ENCODE results near the gene GARNL3. TPM values are rescaled to one million over a fixed set of nuclear protein-coding genes. Genes with fewer than 3 reads are reported as not detected.

Gene GARNL3
- polyA plus RNA-seq, 1 donor = 24.0 TPM

DNA sequence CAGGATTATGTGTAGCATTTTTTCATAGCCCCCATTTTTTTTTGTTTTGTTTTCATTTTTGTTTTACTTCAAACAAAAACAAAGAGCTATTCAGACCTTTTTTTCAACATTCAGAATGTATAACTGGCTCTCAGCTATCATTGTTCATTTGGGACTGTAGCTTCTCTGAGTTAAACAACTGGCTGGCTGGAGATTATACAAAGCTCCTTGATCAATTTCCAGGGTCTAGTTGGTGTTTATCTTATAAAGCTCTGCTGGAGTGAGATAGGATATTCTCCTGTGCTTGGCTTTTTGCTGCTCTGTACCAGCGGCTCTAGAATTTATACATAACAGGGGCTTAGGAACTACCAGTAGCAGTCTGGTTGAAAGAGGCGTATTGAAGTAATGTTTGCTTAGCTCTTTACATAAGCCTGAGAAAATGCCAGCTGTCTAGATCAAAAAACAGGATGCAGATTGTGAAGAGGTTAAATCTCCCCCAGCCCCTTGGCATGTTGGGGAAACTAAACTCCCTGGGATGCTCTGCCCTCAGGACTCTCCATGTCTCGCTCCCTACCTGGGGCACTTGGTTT is 15.2 kb downstream of the GARNL3 start:
- Histone ChIP-seq H3K27me3 (ENCODE audit: control insufficient read depth, insufficient read depth, low read length) (no peaks in the 10 kb centered on the region), H3K27ac (ENCODE audit: low read length) (no peak overlapping the region), H3K4me1 (ENCODE audit: control insufficient read depth, insufficient read depth, low read length) (no peaks in the 10 kb centered on the region), H3K4me3 (ENCODE audit: low read length) (no peak overlapping the region), H3K9me3 (ENCODE audit: control insufficient read depth, low read depth, low read length) (no peaks in the 10 kb centered on the region), H3K36me3 (ENCODE audit: control insufficient read depth, insufficient read depth, low read length) (no peaks in the 10 kb centered on the region)
- DNase-seq = no peak
- WGBS (ENCODE audit: insufficient coverage, low lambda C conversion rate) = no CpG with 5 or more reads among the region's 3 CpGs

DNA sequence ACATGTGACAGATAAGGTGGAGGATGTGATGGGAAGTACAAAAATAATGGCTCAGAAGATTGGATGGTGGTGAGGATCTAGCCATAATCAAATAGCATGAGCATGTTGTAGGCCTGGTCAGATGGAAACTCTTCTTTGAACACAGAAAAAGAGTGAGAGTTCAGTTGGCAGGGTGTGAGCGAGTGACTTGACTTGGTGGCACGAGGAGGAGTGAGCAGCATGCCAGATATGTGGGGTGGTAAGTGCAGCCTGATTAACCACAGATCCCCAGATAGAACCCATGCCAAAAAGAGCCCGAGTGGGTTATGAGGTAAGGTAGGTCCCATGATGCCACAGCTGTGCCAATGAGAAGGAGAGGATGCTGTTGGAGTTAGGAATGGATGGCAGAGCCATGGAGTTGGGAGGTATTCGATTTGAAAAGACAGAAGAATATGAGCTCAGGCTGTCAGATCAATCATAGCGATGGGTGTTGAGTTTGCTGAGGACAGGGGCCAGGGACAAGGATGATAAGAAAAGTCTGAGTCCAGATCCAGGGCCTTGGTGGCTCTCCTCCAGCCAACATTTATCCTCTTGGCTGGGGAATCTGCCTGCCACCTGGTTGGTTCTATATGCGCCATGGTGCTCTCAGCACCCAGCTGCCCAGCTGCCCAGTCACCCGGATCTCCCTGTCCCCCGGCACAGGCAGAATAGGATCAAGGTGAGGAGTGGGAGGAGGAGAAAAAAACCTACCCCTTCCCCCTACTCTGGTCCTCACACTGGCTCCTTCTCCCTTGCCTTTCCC is 16.5 kb downstream of the GARNL3 start:
- H3K9me3 ChIP-seq (ENCODE audit: control insufficient read depth, low read depth, low read length) = no peaks in the 10 kb centered on the region
- no peak for DNase-seq
- WGBS (ENCODE audit: insufficient coverage, low lambda C conversion rate) = 100% methylated on average over 1 of the region's 8 CpGs

DNA sequence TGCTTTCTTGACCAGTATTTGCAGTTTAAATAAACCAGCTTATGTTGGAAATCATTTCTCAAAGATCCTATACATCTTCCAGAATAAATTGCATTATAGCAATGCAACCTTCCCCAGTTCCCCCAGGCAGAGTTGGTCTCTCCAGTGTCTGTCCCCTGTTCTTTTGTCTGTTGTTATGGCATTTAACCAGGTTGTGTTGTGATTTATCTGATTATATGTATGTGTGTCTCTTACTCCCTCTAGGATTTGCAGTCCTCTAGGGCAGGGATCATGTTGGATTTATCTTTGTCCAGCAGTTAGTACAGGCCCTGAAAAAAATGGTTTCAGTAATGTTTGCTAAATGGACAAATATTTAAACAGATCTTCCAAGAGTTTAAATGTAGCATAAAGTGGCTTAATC is 17.3 kb downstream of the GARNL3 start:
- no peak for DNase-seq
- no peaks in the 10 kb centered on the region for H3K4me1 ChIP-seq (ENCODE audit: control insufficient read depth, insufficient read depth, low read length)
- no peaks in the 10 kb centered on the region for H3K9me3 ChIP-seq (ENCODE audit: control insufficient read depth, low read depth, low read length)
- no peak overlapping the region for H3K27ac ChIP-seq (ENCODE audit: low read length)
- H3K27me3 ChIP-seq (ENCODE audit: control insufficient read depth, insufficient read depth, low read length) = no peaks in the 10 kb centered on the region
- H3K36me3 ChIP-seq (ENCODE audit: control insufficient read depth, insufficient read depth, low read length) = no peaks in the 10 kb centered on the region
- H3K4me3 ChIP-seq (ENCODE audit: low read length) = no peak overlapping the region

More for the DNA sequence above, 16.5 kb downstream of the GARNL3 start:
- no peaks in the 10 kb centered on the region for H3K4me1 ChIP-seq (ENCODE audit: control insufficient read depth, insufficient read depth, low read length)
- no peak overlapping the region for H3K27ac ChIP-seq (ENCODE audit: low read length)
- H3K4me3 ChIP-seq (ENCODE audit: low read length) = no peak overlapping the region
- no peaks in the 10 kb centered on the region for H3K27me3 ChIP-seq (ENCODE audit: control insufficient read depth, insufficient read depth, low read length)
- H3K36me3 ChIP-seq (ENCODE audit: control insufficient read depth, insufficient read depth, low read length) = no peaks in the 10 kb centered on the region

GRCh38 chr9:127282611-127283010 is 18.0 kb downstream of the GARNL3 start:
- Histone ChIP-seq H3K27me3 (ENCODE audit: control insufficient read depth, insufficient read depth, low read length) (no peaks in the 10 kb centered on the region), H3K9me3 (ENCODE audit: control insufficient read depth, low read depth, low read length) (no peaks in the 10 kb centered on the region), H3K4me1 (ENCODE audit: control insufficient read depth, insufficient read depth, low read length) (no peaks in the 10 kb centered on the region), H3K36me3 (ENCODE audit: control insufficient read depth, insufficient read depth, low read length) (no peaks in the 10 kb centered on the region), H3K4me3 (ENCODE audit: low read length) (no peak overlapping the region), H3K27ac (ENCODE audit: low read length) (no peak overlapping the region)
- no peak for DNase-seq

- 86% methylated on average over 1 of the region's 3 CpGs for WGBS (ENCODE audit: insufficient coverage, low lambda C conversion rate)
- H3K9me3 ChIP-seq (ENCODE audit: control insufficient read depth, low read depth, low read length) = no peaks in the 10 kb centered on the region
These were observed 18.6 kb downstream of the GARNL3 start for GRCh38 chr9:127283135-127283534.

GRCh38 chr9:127283917-127284497 is 19.4 kb downstream of the GARNL3 start:
- Histone ChIP-seq H3K9me3 (ENCODE audit: control insufficient read depth, low read depth, low read length) (no peaks in the 10 kb centered on the region), H3K4me3 (ENCODE audit: low read length) (no peak overlapping the region), H3K27me3 (ENCODE audit: control insufficient read depth, insufficient read depth, low read length) (no peaks in the 10 kb centered on the region), H3K4me1 (ENCODE audit: control insufficient read depth, insufficient read depth, low read length) (no peaks in the 10 kb centered on the region), H3K27ac (ENCODE audit: low read length) (no peak overlapping the region), H3K36me3 (ENCODE audit: control insufficient read depth, insufficient read depth, low read length) (no peaks in the 10 kb centered on the region)
- peak; percentile 40 to 42 for DNase-seq
- WGBS (ENCODE audit: insufficient coverage, low lambda C conversion rate) = no CpG with 5 or more reads among the region's 2 CpGs

More at GRCh38 chr9:127283135-127283534, 18.6 kb downstream of the GARNL3 start:
- Histone ChIP-seq H3K4me1 (ENCODE audit: control insufficient read depth, insufficient read depth, low read length) (no peaks in the 10 kb centered on the region), H3K36me3 (ENCODE audit: control insufficient read depth, insufficient read depth, low read length) (no peaks in the 10 kb centered on the region), H3K27ac (ENCODE audit: low read length) (no peak overlapping the region), H3K27me3 (ENCODE audit: control insufficient read depth, insufficient read depth, low read length) (no peaks in the 10 kb centered on the region), H3K4me3 (ENCODE audit: low read length) (no peak overlapping the region)
- no peak for DNase-seq

GRCh38 chr9:127285965-127286364 is 21.4 kb downstream of the GARNL3 start:
- no peaks in the 10 kb centered on the region for H3K9me3 ChIP-seq (ENCODE audit: control insufficient read depth, low read depth, low read length)
- H3K27me3 ChIP-seq (ENCODE audit: control insufficient read depth, insufficient read depth, low read length) = no peaks in the 10 kb centered on the region
- no peaks in the 10 kb centered on the region for H3K36me3 ChIP-seq (ENCODE audit: control insufficient read depth, insufficient read depth, low read length)
- no peak overlapping the region for H3K4me3 ChIP-seq (ENCODE audit: low read length)
- no peak for DNase-seq
- no peak overlapping the region for H3K27ac ChIP-seq (ENCODE audit: low read length)
- H3K4me1 ChIP-seq (ENCODE audit: control insufficient read depth, insufficient read depth, low read length) = no peaks in the 10 kb centered on the region

- Histone ChIP-seq H3K36me3 (ENCODE audit: control insufficient read depth, insufficient read depth, low read length) (no peaks in the 10 kb centered on the region), H3K4me1 (ENCODE audit: control insufficient read depth, insufficient read depth, low read length) (no peaks in the 10 kb centered on the region), H3K4me3 (ENCODE audit: low read length) (no peak overlapping the region), H3K27me3 (ENCODE audit: control insufficient read depth, insufficient read depth, low read length) (no peaks in the 10 kb centered on the region), H3K27ac (ENCODE audit: low read length) (no peak overlapping the region), H3K9me3 (ENCODE audit: control insufficient read depth, low read depth, low read length) (no peaks in the 10 kb centered on the region)
- WGBS (ENCODE audit: insufficient coverage, low lambda C conversion rate) = no CpG with 5 or more reads among the region's 3 CpGs
- no peak for DNase-seq
These were observed 26.0 kb downstream of the GARNL3 start for GRCh38 chr9:127290561-127291065.

DNA sequence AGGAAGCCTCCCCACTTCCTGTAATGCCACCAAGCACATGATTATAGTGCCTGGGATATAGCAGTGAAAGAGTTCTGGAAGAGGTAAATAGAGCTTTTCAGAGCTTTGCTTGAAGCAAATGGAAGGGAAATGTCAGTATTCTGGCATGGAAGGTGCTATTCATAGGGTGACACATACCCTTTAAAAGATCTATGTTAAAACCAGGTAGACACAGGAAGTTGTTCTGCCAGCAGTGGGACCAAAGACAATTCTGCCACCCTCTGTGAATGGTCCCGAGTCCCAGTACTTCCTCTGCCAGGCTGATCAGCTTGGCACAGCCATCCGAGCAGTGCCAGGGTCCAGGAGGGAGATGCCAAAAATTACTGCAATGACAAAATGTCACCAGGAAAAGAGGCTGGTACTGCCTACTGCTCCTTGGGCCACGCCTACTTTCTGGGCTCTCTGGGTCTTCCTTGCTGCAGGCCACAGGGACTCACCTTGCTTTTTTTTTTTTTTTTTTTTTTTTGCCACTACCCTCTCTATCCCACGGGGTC is 26.7 kb downstream of the GARNL3 start:
- WGBS (ENCODE audit: insufficient coverage, low lambda C conversion rate) = no CpG with 5 or more reads among the region's 4 CpGs
- Histone ChIP-seq H3K9me3 (ENCODE audit: control insufficient read depth, low read depth, low read length) (no peaks in the 10 kb centered on the region), H3K27me3 (ENCODE audit: control insufficient read depth, insufficient read depth, low read length) (no peaks in the 10 kb centered on the region), H3K36me3 (ENCODE audit: control insufficient read depth, insufficient read depth, low read length) (no peaks in the 10 kb centered on the region), H3K4me1 (ENCODE audit: control insufficient read depth, insufficient read depth, low read length) (no peaks in the 10 kb centered on the region), H3K4me3 (ENCODE audit: low read length) (no peak overlapping the region), H3K27ac (ENCODE audit: low read length) (no peak overlapping the region)
- no peak for DNase-seq

- no peak for DNase-seq
- no peak overlapping the region for H3K27ac ChIP-seq (ENCODE audit: low read length)
- H3K4me3 ChIP-seq (ENCODE audit: low read length) = no peak overlapping the region
- no peaks in the 10 kb centered on the region for H3K9me3 ChIP-seq (ENCODE audit: control insufficient read depth, low read depth, low read length)
- WGBS (ENCODE audit: insufficient coverage, low lambda C conversion rate) = no CpG with 5 or more reads among the region's 4 CpGs
- H3K36me3 ChIP-seq (ENCODE audit: control insufficient read depth, insufficient read depth, low read length) = no peaks in the 10 kb centered on the region
- no peaks in the 10 kb centered on the region for H3K27me3 ChIP-seq (ENCODE audit: control insufficient read depth, insufficient read depth, low read length)
- H3K4me1 ChIP-seq (ENCODE audit: control insufficient read depth, insufficient read depth, low read length) = no peaks in the 10 kb centered on the region
These were observed 27.8 kb downstream of the GARNL3 start for GRCh38 chr9:127292415-127292814.

Measured in large intestine (tissue), 3 donors.